ENCODE results near the gene MED17.
A peak's percentile ranks its signal among the peaks of the same experiment; 100 is the strongest.

The MED17 gene

DNA sequence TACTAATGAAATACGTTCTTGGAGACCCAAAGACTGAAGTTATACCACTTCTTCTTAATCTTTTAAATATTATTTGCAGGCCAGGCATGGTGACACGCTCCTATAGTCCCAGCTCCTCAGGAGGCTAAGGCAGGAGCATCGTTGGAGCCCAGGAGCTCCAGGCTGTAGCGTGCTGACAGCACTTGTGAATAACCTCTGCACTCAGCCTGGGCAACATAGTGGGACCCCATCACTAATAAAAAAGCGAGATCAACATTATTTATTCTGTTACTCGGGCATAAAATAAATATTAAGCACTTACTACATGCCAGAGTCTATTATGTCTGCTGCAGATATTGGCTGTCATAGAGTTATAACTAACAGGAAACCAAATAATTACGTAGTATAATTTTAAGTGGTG is 720 bp upstream of the MED17 start:
- no peaks in the 10 kb centered on the region for H3K9me3 ChIP-seq (ENCODE audit: control insufficient read depth, low read length)
- H3K4me1 ChIP-seq (ENCODE audit: control insufficient read depth, insufficient read depth, low read length, poor library complexity, severe bottlenecking) = peaks cover 3% of the 10 kb centered on the region
- H3K27ac ChIP-seq (ENCODE audit: low read depth, low read length, severe bottlenecking) = no peak overlapping the region
- peaks cover 18% of the 10 kb centered on the region for H3K36me3 ChIP-seq (ENCODE audit: control insufficient read depth, insufficient read depth, low read length)
- 79 to 88% methylated on average over 2 to 3 of the region's 7 CpGs for WGBS, 2 experiments (ENCODE audit: insufficient coverage in 2 of 2)
- peak overlapping the region; percentile 98 for H3K4me3 ChIP-seq (ENCODE audit: extremely low read depth, insufficient read depth, low read length, poor library complexity, severe bottlenecking)

DNA sequence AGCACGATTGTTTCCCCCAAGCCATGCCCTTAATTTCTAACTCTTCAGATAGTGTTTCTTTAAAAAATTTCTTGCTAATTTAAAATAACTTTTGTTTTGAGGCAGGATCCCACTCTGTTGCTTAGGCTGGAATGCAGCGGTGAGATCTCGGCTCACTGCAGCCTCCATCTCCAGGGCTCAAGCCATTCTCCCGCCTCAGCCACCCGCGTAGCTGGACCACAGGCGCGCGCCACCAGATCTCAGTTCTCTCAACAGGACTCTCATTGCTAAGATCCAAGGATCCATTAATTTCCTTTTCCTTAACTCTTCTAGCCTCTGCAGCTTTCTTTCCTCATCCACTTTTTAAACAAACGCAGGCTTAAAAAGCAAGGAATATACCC is 327 bp upstream of the MED17 start:
- Histone ChIP-seq H3K27ac (ENCODE audit: low read depth, low read length, severe bottlenecking) (peak overlapping the region; percentile 98), H3K4me3 (ENCODE audit: extremely low read depth, insufficient read depth, low read length, poor library complexity, severe bottlenecking) (peak overlapping the region; percentile 98), H3K9me3 (ENCODE audit: control insufficient read depth, low read length) (no peaks in the 10 kb centered on the region), H3K36me3 (ENCODE audit: control insufficient read depth, insufficient read depth, low read length) (peaks cover 21% of the 10 kb centered on the region), H3K4me1 (ENCODE audit: control insufficient read depth, insufficient read depth, low read length, poor library complexity, severe bottlenecking) (peaks cover 3% of the 10 kb centered on the region)
- 0 to 1% methylated on average over 9 of the region's 10 CpGs for WGBS, 2 experiments (ENCODE audit: insufficient coverage in 2 of 2)

DNA sequence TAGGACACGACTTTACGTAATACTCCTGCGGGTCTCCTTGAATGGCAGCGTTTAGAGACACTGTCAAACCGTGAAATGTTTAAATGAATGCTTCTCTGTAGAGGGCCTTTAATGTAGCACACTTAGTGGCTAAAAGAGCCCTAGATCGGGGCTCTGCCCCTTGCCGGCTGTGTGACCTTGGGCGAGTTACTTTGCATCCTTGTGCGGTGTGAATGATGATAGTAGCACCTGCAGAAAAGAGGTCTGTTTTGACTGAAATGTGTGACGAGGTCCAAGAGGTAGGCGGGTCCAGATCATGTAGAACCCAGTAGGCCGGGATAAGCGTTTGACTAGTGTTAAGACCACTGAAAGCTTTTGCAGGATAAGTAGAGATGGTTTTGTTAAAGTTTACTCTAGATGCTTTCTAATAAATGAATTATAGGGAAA is 866 bp downstream of the MED17 start:
- WGBS, 2 experiments (ENCODE audit: insufficient coverage in 2 of 2) = 1 to 2% methylated on average over 13 of the region's 13 CpGs
- peaks cover 3% of the 10 kb centered on the region for H3K4me1 ChIP-seq (ENCODE audit: control insufficient read depth, insufficient read depth, low read length, poor library complexity, severe bottlenecking)
- H3K27ac ChIP-seq (ENCODE audit: low read depth, low read length, severe bottlenecking) = peak overlapping the region; percentile 98
- peaks cover 33% of the 10 kb centered on the region for H3K36me3 ChIP-seq (ENCODE audit: control insufficient read depth, insufficient read depth, low read length)
- peak overlapping the region; percentile 98 for H3K4me3 ChIP-seq (ENCODE audit: extremely low read depth, insufficient read depth, low read length, poor library complexity, severe bottlenecking)
- no peaks in the 10 kb centered on the region for H3K9me3 ChIP-seq (ENCODE audit: control insufficient read depth, low read length)

DNA sequence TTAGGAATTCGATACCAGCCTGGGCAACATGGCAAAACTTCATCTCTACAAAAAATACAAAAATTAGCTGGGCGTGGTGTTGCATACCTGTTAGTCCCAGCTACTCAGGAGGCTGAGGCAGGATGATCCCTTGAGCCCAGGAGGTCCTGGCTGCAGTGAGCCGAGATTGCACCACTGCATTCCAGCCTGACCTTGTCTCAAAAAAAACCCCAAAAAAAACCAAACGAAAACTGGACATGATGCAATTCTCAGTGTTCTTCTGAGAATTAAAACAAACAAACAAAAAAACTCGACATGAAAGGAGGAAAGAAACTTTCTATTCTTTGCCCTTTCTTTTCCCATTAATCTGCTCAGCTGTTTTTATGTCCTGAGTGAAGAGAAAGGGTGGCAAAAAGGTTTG is 7.4 kb downstream of the MED17 start:
- H3K36me3 ChIP-seq (ENCODE audit: control insufficient read depth, insufficient read depth, low read length) = peaks cover 90% of the 10 kb centered on the region
- H3K9me3 ChIP-seq (ENCODE audit: control insufficient read depth, low read length) = no peaks in the 10 kb centered on the region
- WGBS, 2 experiments (ENCODE audit: insufficient coverage in 2 of 2) = 94 to 100% methylated on average over 1 to 2 of the region's 5 CpGs
- H3K4me3 ChIP-seq (ENCODE audit: extremely low read depth, insufficient read depth, low read length, poor library complexity, severe bottlenecking) = no peak overlapping the region
- H3K4me1 ChIP-seq (ENCODE audit: control insufficient read depth, insufficient read depth, low read length, poor library complexity, severe bottlenecking) = no peaks in the 10 kb centered on the region
- H3K27ac ChIP-seq (ENCODE audit: low read depth, low read length, severe bottlenecking) = no peak overlapping the region

DNA sequence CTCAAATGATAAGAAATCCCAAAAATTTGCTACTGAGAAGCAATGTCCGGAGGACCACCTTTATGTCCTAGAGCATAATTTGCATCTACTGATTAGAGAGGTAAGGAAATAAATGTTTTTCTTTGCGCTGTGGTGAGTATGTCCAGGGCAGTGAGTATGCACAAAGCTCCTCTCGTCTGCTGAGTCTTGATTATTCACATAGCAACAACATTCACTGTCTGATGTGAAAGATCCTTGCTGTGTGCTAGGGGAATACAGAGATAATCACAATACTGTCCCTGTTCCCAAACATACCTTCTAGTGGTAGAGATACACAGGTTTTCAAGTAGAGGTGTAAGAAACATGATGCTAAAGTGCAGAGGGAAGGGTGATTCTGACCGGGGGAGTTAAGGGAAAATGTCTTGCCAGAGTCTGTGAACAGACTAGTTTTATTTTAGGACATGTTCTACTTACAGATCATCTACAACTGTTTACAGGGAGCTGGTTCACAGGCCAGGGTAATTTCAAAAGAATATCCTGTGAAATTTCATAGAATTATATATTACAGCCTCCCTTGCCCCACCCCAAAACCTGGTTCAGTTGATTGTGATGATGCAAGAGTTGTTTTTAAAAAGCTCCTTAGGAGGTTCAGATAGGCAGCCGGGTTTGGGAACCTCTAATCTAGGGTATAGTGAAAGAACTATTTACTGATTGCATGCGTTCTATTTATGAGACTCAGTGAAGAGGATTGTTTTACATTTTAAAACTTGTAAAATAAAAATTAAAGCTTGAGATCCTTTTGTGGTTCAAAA is 12.6 kb downstream of the MED17 start:
- WGBS, 2 experiments (ENCODE audit: insufficient coverage in 2 of 2) = 82 to 100% methylated on average over 2 to 3 of the region's 6 CpGs
- H3K27ac ChIP-seq (ENCODE audit: low read depth, low read length, severe bottlenecking) = no peak overlapping the region
- no peaks in the 10 kb centered on the region for H3K4me1 ChIP-seq (ENCODE audit: control insufficient read depth, insufficient read depth, low read length, poor library complexity, severe bottlenecking)
- peaks cover 94% of the 10 kb centered on the region for H3K36me3 ChIP-seq (ENCODE audit: control insufficient read depth, insufficient read depth, low read length)
- no peak overlapping the region for H3K4me3 ChIP-seq (ENCODE audit: extremely low read depth, insufficient read depth, low read length, poor library complexity, severe bottlenecking)
- H3K9me3 ChIP-seq (ENCODE audit: control insufficient read depth, low read length) = no peaks in the 10 kb centered on the region

DNA sequence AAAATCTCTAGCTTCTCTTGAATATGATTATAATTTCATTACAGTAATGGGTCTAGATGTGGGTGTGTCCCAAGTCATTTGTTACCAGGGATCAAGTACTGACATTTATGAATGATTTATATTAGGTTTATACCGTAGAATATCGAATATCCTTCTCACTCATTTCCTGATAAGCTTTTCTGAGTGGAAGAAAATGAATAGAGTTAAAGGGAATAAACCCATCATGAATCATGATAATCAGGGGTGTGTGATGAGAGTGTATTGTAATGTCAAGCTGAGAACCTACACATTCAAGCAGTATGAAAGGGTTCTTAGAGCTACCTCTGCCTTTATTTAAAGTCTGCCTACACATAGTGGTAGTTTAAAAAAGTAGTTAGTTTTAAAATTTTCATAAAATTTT is 17.3 kb downstream of the MED17 start:
- Histone ChIP-seq H3K36me3 (ENCODE audit: control insufficient read depth, insufficient read depth, low read length) (peaks cover 86% of the 10 kb centered on the region), H3K4me3 (ENCODE audit: extremely low read depth, insufficient read depth, low read length, poor library complexity, severe bottlenecking) (no peak overlapping the region), H3K27ac (ENCODE audit: low read depth, low read length, severe bottlenecking) (no peak overlapping the region), H3K4me1 (ENCODE audit: control insufficient read depth, insufficient read depth, low read length, poor library complexity, severe bottlenecking) (no peaks in the 10 kb centered on the region), H3K9me3 (ENCODE audit: control insufficient read depth, low read length) (no peaks in the 10 kb centered on the region)
- WGBS, 2 experiments (ENCODE audit: insufficient coverage in 2 of 2) = 87% methylated on average over 2 of the region's 2 CpGs; no CpG with 5 or more reads in 1 of the 2 experiments

DNA sequence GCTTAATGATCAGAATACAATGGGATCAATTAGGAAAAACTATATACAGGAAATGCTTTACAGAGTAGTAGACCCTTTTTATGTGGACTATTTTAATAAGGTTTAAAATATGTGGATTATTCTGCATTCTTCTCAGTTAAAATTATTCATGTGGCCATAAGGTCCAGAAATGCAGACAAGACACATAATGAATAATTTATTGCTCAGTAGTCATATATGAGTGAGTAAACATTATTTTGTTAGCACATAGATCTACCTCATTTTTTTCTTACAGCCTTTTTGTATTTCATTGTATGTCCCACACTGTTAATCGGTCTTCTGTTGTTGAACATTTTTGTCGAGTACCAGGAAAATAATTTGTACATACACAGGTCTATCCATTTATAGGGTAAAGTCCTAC is 20.8 kb downstream of the MED17 start:
- Histone ChIP-seq H3K9me3 (ENCODE audit: control insufficient read depth, low read length) (no peaks in the 10 kb centered on the region), H3K27ac (ENCODE audit: low read depth, low read length, severe bottlenecking) (no peak overlapping the region), H3K4me3 (ENCODE audit: extremely low read depth, insufficient read depth, low read length, poor library complexity, severe bottlenecking) (no peak overlapping the region), H3K36me3 (ENCODE audit: control insufficient read depth, insufficient read depth, low read length) (peaks cover 86% of the 10 kb centered on the region), H3K4me1 (ENCODE audit: control insufficient read depth, insufficient read depth, low read length, poor library complexity, severe bottlenecking) (no peaks in the 10 kb centered on the region)
- no CpG with 5 or more reads among the region's 2 CpGs for WGBS, 2 experiments (ENCODE audit: insufficient coverage in 2 of 2)

DNA sequence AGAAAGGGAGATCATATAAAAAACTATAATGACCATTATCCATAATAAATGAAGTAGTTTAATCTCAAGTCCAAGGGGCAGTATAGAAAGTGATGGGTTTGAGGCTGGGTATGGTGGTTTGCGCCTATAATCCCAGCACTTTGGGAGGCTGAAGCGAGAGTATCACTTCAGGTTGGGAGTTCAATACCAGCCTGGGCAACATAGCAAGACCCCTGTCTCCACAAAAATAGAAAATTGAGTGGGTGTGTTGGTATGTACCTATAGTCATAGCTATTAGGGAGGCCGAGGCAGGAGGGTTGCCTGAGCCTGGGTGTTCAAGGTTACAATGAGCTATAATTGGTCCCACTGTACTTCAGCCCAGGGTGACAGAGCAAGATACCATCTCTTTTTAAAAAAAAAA is 23.9 kb downstream of the MED17 start:
- H3K36me3 ChIP-seq (ENCODE audit: control insufficient read depth, insufficient read depth, low read length) = peaks cover 85% of the 10 kb centered on the region
- H3K4me3 ChIP-seq (ENCODE audit: extremely low read depth, insufficient read depth, low read length, poor library complexity, severe bottlenecking) = no peak overlapping the region
- no peaks in the 10 kb centered on the region for H3K9me3 ChIP-seq (ENCODE audit: control insufficient read depth, low read length)
- no peak overlapping the region for H3K27ac ChIP-seq (ENCODE audit: low read depth, low read length, severe bottlenecking)
- WGBS, 2 experiments (ENCODE audit: insufficient coverage in 2 of 2) = 79 to 100% methylated on average over 1 to 2 of the region's 3 CpGs
- no peaks in the 10 kb centered on the region for H3K4me1 ChIP-seq (ENCODE audit: control insufficient read depth, insufficient read depth, low read length, poor library complexity, severe bottlenecking)

DNA sequence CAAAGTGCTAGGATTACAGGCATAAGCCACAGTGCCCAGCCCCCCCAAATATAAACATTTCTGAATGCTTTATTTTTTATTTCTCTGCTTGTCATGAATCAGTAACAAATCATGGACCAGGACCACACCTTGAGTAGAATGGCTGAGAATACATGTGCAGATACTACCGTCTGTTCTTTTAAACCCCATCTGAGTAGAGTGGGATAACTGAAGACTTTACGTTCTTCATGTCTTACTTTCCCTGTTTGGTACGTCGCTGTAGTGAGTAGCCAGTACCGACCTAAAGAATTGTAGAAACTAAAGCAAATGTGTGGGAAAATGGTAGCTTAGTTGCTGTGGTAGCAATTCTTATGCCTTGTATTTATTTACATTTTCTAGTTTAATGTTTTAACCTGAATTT is 29.9 kb downstream of the MED17 start:
- H3K9me3 ChIP-seq (ENCODE audit: control insufficient read depth, low read length) = no peaks in the 10 kb centered on the region
- 93 to 94% methylated on average over 2 to 4 of the region's 5 CpGs for WGBS, 2 experiments (ENCODE audit: insufficient coverage in 2 of 2)
- H3K27ac ChIP-seq (ENCODE audit: low read depth, low read length, severe bottlenecking) = no peak overlapping the region
- peaks cover 62% of the 10 kb centered on the region for H3K36me3 ChIP-seq (ENCODE audit: control insufficient read depth, insufficient read depth, low read length)
- H3K4me1 ChIP-seq (ENCODE audit: control insufficient read depth, insufficient read depth, low read length, poor library complexity, severe bottlenecking) = no peaks in the 10 kb centered on the region
- no peak overlapping the region for H3K4me3 ChIP-seq (ENCODE audit: extremely low read depth, insufficient read depth, low read length, poor library complexity, severe bottlenecking)

DNA sequence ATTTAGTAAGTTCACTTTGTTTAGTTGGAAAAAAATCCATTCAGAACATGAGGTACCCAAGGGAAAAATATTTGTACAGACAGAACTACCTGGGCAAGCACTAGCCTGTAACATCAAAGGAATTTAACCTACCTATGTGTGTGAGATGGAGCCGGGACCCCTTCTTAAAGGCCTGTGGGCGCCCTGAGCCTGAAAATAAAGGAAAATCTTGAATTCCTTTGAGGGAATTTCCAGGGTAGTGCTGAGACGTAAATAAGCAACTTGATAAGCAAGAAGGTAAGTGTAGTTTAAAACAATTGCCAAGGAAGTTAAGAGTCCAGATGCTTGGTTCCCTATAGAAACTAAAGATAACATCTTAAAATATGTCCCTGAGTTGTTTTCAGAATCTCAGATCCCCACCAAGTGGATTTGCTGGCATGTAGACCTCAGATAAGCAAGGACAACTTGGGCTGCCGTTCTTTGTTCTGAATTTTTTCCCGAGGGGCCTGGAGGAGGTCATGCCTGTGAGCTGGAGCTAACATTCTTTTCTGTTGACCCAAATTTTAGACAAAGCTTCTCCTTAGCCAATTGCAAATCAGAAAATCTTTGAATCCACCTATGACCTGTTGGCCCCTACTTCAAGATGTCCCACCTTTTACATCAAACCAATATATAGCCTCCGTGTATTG is 31.0 kb downstream of the MED17 start:
- no peaks in the 10 kb centered on the region for H3K4me1 ChIP-seq (ENCODE audit: control insufficient read depth, insufficient read depth, low read length, poor library complexity, severe bottlenecking)
- no peak overlapping the region for H3K4me3 ChIP-seq (ENCODE audit: extremely low read depth, insufficient read depth, low read length, poor library complexity, severe bottlenecking)
- peak overlapping the region; percentile 47 for H3K27ac ChIP-seq (ENCODE audit: low read depth, low read length, severe bottlenecking)
- peaks cover 55% of the 10 kb centered on the region for H3K36me3 ChIP-seq (ENCODE audit: control insufficient read depth, insufficient read depth, low read length)
- no peaks in the 10 kb centered on the region for H3K9me3 ChIP-seq (ENCODE audit: control insufficient read depth, low read length)
- WGBS, 2 experiments (ENCODE audit: insufficient coverage in 2 of 2) = 86 to 92% methylated on average over 5 of the region's 6 CpGs
